ENCODE measurements around the gene RAB11FIP4.

Gene RAB11FIP4

DNA sequence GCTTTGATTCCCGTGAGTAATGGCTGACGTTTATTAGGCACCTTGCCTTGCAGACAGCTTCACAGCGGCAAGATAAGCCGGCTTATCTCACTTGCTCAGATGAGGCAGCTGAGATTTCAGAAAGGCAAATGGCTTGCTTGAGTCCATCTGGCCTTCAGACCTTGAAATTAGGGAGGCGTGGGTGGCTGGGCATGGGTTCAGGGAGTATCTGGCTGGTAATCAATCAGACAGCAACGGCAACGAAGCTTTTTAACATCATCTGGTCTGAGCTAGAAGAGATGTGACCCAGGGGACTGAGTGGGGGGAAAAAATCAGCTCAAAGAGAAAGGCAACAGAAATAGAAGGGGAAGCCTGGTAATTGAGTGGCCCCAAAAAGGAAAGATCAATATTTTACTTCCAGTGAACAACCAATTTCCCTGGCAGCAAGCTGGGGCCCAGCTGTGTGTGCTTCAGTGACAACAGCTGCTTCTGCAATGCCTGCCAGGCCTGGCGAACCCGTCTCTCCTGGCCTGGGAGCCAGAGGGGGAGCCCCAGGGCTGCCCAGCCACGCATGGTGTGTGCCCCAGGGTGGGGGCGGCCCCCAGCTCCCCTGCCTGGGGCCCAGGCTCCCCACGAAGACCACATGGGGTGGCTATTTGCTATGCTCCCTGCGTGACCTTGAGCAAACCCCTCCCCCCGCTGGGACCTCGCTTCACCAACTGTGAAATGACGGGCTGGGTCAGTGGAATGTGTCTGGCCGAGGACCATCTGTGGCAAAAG lies 34.0 kb downstream of the RAB11FIP4 start:
- peaks cover 0 to 4% of the 10 kb centered on the region in 2 donors for H3K4me1 Mint-ChIP-seq
- H3K36me3 Mint-ChIP-seq, result peaks cover 7 to 11% of the 10 kb centered on the region in 2 donors
- H3K4me3 Mint-ChIP-seq, result no peak overlapping the region
- H3K27ac Mint-ChIP-seq, result no peak overlapping the region
- H3K27me3 Mint-ChIP-seq, result peaks cover 25 to 35% of the 10 kb centered on the region in 2 donors
- DNase-seq (no peak), ATAC-seq (replicated peaks) (peak; percentile 36 to 58)
- H3K9me3 Mint-ChIP-seq, result peaks cover 6 to 10% of the 10 kb centered on the region in 2 donors

DNA sequence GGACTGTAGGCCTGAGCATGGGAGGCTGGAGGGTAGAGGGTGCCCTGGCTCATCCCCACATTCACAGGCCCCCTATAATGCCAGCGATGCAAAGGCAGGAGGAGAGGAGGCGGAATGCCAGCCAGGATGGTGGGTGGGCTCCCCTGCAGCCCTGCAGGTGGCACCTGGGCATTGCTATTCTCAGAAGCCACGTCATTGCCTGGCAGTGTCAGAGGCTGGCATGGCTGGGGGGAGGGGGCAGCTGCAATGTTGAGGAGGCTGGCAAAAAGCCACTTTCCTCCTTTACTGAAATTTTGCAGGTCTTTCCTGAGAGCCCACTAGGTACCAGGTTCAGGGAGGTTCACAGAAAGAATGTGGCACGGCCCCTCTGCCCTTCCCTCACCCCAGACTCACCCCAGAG lies 36.2 kb downstream of the RAB11FIP4 start:
- H3K9me3 Mint-ChIP-seq, result peaks cover 2 to 4% of the 10 kb centered on the region in 2 donors
- no peak overlapping the region for H3K27ac Mint-ChIP-seq
- ATAC-seq (replicated peaks) (no peak), DNase-seq (no peak)
- H3K4me3 Mint-ChIP-seq, result no peak overlapping the region
- peaks cover 0 to 4% of the 10 kb centered on the region in 2 donors for H3K4me1 Mint-ChIP-seq
- H3K27me3 Mint-ChIP-seq, result peaks cover 32 to 40% of the 10 kb centered on the region in 2 donors
- peaks cover 5 to 11% of the 10 kb centered on the region in 2 donors for H3K36me3 Mint-ChIP-seq

DNA sequence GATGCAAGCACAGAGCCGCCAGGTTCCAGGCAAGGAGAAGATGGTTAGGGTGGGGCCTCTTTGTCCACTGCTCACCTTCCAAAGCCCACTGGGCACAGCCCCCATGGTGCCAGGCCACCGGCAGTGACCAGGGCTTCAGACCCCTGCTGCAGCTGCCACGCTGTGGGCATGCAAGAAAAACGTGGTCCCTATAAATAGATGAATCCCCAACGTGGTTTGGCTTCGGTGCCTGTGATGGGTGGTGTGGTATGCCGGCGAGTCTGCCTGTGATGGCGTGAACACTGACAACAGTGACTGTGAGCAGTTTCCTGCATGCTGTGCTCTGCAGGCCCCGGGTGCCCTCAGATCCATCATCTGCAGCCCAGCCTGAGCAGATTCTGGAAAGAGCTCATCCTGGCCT lies 36.6 kb downstream of the RAB11FIP4 start:
- ATAC-seq (replicated peaks) (no peak), DNase-seq (no peak)
- H3K9me3 Mint-ChIP-seq, result peaks cover 2 to 4% of the 10 kb centered on the region in 2 donors
- H3K36me3 Mint-ChIP-seq, result peaks cover 2 to 9% of the 10 kb centered on the region in 2 donors
- H3K4me1 Mint-ChIP-seq, result peaks cover 3 to 5% of the 10 kb centered on the region in 2 donors
- H3K27ac Mint-ChIP-seq, result no peak overlapping the region
- no peak overlapping the region for H3K4me3 Mint-ChIP-seq
- H3K27me3 Mint-ChIP-seq, result peaks cover 34 to 40% of the 10 kb centered on the region in 2 donors

DNA sequence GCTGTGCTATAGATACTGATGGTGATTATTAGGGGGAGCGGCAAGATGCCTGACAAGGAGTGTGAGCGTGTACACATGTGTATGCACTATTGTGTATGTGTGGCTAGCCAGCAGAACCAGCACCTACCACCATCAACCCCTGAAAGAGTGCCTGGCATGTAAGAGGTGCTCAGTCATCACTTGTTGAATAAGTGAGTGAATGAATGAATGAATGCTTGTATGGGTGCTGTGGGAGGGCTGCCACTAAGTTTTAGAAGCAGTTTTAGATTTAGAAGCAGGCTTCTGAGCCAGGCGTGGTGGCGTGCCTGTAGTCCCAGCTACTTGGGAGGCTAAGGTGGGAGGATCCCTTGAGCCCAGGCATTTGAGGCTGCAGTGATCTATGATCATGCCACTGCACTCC lies 37.0 kb downstream of the RAB11FIP4 start:
- peaks cover 34 to 39% of the 10 kb centered on the region in 2 donors for H3K27me3 Mint-ChIP-seq
- peaks cover 6% of the 10 kb centered on the region in 2 donors for H3K4me1 Mint-ChIP-seq
- DNase-seq, result no peak
- peaks cover 2 to 4% of the 10 kb centered on the region in 2 donors for H3K9me3 Mint-ChIP-seq
- no peak for ATAC-seq (replicated peaks)
- no peak overlapping the region for H3K4me3 Mint-ChIP-seq
- H3K36me3 Mint-ChIP-seq, result peaks cover 0 to 5% of the 10 kb centered on the region in 2 donors
- H3K27ac Mint-ChIP-seq, result no peak overlapping the region

DNA sequence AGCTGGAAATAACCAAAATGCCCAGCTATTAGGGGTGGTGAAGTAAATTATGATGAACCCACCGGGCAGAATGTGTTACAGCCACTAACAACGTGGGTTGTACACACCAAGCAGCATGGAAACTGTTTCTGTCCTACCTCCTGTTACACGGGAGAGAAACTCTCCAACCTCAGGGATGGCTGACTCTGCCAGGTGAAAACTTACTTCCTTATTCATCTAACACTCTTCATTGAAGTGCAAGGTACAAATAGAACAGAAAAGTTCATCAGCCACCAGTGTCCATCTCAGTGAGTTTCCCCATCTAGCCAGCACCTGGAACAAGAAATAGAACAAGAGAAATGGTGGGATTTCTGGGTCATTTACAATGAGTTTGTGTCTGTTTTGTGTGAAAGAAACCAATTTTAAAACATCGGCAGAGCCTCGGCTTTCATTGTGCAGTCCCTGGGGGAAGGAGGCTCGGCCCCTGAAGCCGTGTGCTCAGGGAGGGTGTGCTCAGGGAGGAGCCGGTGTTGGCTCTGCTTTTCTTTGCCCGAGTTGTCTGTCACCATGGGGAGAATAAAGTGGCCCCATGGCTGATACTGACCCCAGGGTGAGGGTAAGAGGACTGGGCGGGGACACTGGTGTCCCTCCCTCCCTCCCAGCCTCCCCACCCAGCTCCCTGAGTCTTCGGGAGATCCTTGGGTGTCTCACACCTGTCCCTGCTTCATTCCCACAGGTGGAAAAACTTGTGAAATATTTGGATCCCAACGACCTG lies 39.8 kb downstream of the RAB11FIP4 start:
- Mint-ChIP-seq H3K27ac (no peak overlapping the region), H3K4me1 (peaks cover 6% of the 10 kb centered on the region in 2 donors), H3K36me3 (peaks cover 0 to 5% of the 10 kb centered on the region in 2 donors), H3K4me3 (no peak overlapping the region), H3K27me3 (peaks cover 35 to 42% of the 10 kb centered on the region in 2 donors), H3K9me3 (peaks cover 2 to 4% of the 10 kb centered on the region in 2 donors)
- ATAC-seq (replicated peaks) (no peak), DNase-seq (no peak)

DNA sequence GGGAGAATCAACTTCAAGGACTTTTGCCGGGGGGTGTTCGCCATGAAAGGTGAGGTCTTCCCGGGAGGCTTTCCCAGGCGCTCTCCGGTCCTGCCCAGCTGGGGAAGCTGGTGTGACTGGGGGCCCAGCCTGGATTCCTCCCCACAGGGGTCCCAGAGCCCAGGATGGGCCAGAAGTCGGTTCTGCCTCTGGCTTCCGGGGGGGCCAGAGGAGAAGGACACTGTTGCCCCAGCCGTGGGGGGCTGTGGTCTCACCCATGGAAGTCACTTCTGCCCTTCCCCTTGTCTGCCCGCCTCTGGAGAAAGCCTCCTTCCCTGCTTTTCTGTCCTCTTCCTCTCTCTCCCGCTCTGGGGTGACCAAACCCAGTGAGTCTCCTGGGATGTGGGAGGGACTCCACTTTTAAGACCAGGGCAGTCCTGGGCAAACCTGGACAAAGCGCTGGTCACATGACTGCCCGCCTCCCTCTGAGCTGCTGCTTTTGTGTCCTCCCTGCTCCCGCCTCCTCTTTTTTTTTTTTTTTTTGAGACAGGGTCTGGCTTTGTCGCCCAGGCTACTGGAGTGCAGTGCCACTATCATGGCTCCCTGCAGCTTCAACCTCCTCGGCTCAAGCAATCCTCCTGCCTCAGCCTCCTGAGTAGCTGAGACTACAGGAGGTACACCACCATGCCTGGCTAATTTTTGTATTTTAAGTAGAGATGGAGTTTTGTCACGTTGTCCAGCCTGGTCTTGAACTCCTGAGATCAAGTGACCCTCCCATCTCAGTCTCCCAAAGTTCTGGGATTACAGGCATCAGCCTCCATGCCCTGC lies 40.6 kb downstream of the RAB11FIP4 start:
- Mint-ChIP-seq H3K27me3 (peaks cover 35 to 42% of the 10 kb centered on the region in 2 donors), H3K9me3 (peaks cover 2 to 4% of the 10 kb centered on the region in 2 donors), H3K4me1 (peaks cover 6 to 8% of the 10 kb centered on the region in 2 donors), H3K36me3 (peaks cover 0 to 5% of the 10 kb centered on the region in 2 donors), H3K27ac (peak overlapping the region; percentile 69), H3K4me3 (no peak overlapping the region)
- ATAC-seq (replicated peaks) (no peak), DNase-seq (no peak)

DNA sequence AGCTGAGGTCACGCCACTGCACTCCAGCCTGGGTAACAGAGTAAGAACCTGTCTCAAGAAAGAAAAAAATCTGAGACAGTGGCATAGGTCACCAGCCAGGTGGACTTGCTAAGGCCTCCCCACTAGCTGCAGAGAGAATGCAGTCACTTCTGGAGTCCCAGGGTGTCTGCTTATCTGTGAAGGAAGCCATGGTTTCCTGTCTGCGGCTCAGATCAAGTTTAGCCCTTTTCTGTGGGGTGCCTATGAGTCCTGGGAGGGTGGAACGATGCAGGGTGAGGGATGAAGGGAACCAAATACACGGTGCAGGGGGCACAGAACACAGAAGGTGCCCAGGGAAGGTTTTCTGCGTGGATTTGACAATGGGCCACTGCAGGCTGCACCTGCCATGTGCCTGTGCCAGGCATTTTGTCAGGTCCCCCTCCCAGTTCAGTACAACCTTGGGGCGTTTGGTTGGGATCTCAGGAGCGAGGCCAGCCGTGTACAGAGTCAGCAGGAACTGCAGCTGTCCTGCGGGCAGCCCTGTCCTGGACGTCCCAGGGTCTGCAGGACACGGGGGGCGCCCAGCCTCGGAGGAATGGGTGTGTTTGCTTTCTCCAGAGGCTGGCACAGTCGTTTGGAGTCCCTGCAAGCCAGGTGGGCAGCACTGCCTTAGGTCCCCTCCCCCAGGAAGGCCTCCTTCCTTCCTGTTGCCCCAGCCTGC lies 41.8 kb downstream of the RAB11FIP4 start:
- H3K9me3 Mint-ChIP-seq, result peaks cover 2 to 4% of the 10 kb centered on the region in 2 donors
- peak; percentile 51 to 58 for ATAC-seq (replicated peaks)
- no peak overlapping the region for H3K4me3 Mint-ChIP-seq
- H3K4me1 Mint-ChIP-seq, result peaks cover 10 to 13% of the 10 kb centered on the region in 2 donors
- peaks cover 0 to 5% of the 10 kb centered on the region in 2 donors for H3K36me3 Mint-ChIP-seq
- peaks cover 33 to 42% of the 10 kb centered on the region in 2 donors for H3K27me3 Mint-ChIP-seq
- DNase-seq, result no peak
- no peak overlapping the region for H3K27ac Mint-ChIP-seq

DNA sequence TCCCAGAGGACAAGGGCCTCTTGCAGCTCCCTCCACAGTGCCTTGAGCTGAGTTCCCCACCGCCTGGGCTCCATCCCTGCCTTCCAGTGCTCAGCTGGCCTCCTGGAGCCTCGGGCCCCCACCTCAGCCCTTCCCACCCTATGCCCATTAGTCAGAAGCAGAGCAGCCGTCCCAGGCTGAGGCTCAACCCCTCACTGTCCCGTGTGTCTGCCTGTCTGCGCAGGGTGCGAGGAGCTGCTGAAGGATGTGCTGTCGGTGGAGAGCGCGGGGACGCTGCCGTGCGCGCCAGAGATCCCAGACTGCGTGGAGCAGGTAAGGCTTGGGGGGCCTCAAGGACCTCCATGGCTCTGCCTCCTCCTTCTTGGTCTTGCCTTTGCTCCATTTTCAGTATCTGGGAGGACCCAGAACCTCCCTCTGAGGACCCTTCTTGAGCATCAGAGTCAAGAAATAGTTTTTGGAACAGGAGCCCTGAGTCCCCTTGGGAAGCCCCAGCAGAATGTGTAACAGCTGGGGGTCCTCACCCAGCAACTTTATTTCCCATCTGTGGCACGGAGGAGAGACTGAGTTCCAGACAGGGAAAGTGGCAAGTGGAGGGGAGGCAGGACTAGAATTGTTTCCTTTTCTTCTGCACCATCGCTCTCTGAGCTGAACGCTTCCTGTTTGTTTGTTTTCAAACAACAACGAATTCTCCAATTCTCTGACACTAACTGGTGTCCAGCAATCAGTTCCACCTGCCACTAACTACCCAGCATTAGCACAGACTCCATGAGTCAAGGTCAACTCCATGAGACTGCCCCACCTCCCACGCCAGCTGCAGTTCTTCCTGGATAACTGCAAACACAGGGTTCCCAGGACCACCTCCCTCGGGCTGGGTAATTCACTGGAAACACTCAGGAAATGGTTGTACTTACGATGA lies 42.6 kb downstream of the RAB11FIP4 start:
- ATAC-seq (replicated peaks) (no peak), DNase-seq (no peak)
- H3K27me3 Mint-ChIP-seq, result peaks cover 25 to 42% of the 10 kb centered on the region in 2 donors
- peaks cover 9 to 13% of the 10 kb centered on the region in 2 donors for H3K4me1 Mint-ChIP-seq
- peaks cover 0 to 5% of the 10 kb centered on the region in 2 donors for H3K36me3 Mint-ChIP-seq
- no peak overlapping the region for H3K27ac Mint-ChIP-seq
- H3K9me3 Mint-ChIP-seq, result peaks cover 2 to 4% of the 10 kb centered on the region in 2 donors
- H3K4me3 Mint-ChIP-seq, result no peak overlapping the region

DNA sequence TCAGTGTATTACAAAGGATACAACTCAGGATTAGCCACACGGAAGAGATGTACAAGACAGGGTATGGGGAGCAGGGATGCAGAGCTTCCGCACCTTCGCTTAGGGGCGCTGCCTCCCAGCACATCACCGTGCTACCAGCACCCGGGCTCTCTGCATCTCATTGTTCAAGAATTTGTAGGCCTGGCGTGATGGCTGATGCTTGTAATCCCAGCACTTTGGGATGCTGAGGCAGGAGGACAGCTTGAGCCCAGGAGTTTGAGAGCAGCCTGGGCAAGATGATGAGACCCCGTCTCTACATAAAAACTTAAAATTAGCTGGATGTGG lies 43.2 kb downstream of the RAB11FIP4 start:
- Mint-ChIP-seq H3K4me1 (peaks cover 9 to 13% of the 10 kb centered on the region in 2 donors), H3K36me3 (peaks cover 0 to 5% of the 10 kb centered on the region in 2 donors), H3K4me3 (no peak overlapping the region), H3K27ac (no peak overlapping the region), H3K27me3 (peaks cover 25 to 41% of the 10 kb centered on the region in 2 donors), H3K9me3 (peaks cover 2 to 4% of the 10 kb centered on the region in 2 donors)
- DNase-seq (no peak), ATAC-seq (replicated peaks) (no peak)

DNA sequence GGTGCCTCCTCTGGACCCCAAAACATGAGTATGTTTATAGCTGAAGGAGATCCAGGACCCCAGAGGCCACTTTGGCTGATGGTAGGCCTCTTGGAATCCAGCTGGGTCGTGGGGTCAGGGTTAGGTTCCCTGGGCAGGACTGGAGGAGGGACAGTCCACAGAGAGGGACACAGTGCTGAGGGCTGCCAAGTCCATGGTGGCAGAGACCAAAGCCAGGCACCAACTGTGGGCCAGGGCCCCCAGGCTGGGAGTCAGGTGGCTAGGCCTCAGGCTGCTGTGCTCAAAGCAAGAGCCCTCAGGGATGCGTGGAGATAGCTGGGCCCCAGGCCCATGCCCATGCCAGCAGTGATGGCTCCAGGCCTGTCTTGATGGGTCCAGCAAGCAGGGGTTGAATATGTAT lies 44.1 kb downstream of the RAB11FIP4 start:
- no peaks in the 10 kb centered on the region for H3K9me3 Mint-ChIP-seq

DNA sequence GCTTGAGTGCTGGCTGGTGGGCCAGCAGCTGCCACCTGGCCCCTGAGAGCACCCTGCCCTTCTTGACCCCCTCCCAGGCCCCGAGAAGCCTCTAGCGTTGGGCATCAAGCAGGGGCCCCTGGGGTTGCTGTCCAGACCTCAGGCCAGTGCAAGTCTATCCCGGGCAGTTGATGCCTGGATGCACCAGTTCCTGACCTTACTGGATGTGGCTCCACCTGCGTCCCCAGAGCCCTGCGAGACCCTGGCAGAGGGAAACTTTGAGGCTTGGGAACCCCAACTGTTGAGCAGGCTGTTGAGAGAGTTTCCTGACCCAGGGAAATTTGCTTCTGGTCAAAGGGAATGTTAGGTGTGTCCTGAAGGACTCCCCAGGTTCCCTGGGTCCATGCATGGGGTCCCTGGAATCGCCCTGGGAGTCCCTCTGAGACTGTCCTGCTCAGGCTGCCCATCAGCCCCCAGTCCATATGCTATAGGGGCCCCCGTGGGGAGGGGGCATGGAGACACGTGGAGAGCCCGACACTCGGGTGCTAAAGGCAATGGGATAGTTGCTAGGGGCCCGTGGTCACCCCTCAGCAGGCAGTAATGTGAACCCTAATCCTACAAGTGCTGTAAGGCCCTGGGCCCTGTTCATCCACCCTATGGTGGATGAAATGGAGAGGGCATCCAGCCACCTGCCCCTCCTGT lies 46.4 kb downstream of the RAB11FIP4 start:
- no peaks in the 10 kb centered on the region for H3K9me3 Mint-ChIP-seq
- no peaks in the 10 kb centered on the region for H3K36me3 Mint-ChIP-seq
- H3K4me1 Mint-ChIP-seq, result peaks cover 9 to 19% of the 10 kb centered on the region in 2 donors
- no peak for DNase-seq
- ATAC-seq (replicated peaks), result no peak
- H3K27ac Mint-ChIP-seq, result no peak overlapping the region
- peaks cover 8 to 17% of the 10 kb centered on the region in 2 donors for H3K27me3 Mint-ChIP-seq
- H3K4me3 Mint-ChIP-seq, result no peak overlapping the region

More for the DNA sequence above, 44.1 kb downstream of the RAB11FIP4 start:
- no peak overlapping the region for H3K4me3 Mint-ChIP-seq
- ATAC-seq (replicated peaks), result no peak
- DNase-seq, result no peak
- H3K4me1 Mint-ChIP-seq, result peaks cover 9 to 20% of the 10 kb centered on the region in 2 donors
- no peak overlapping the region for H3K27ac Mint-ChIP-seq
- no peaks in the 10 kb centered on the region for H3K36me3 Mint-ChIP-seq
- H3K27me3 Mint-ChIP-seq, result peaks cover 17 to 32% of the 10 kb centered on the region in 2 donors

DNA sequence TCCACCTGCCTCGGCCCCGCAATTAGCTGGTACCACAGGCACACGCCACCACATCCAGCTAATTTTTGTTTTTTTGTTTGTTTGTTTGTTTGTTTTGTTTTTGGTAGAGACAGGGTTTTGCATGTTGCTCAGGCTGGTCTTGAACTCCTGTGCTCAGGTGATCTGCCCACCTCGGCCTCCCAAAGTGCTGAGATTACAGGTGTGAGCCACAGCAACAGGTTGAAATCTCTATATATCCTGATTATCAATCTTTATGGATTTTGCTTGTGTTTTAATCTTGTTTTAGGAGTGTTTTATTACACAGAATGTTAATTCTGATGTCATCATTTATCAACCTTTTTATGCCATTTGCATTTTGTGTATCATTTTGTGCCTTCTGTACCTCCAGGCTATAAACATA lies 48.2 kb downstream of the RAB11FIP4 start:
- ATAC-seq (replicated peaks) (no peak), DNase-seq (no peak)
- Mint-ChIP-seq H3K4me3 (no peak overlapping the region), H3K27ac (no peak overlapping the region), H3K4me1 (peaks cover 4 to 13% of the 10 kb centered on the region in 2 donors), H3K36me3 (no peaks in the 10 kb centered on the region), H3K27me3 (no peaks in the 10 kb centered on the region), H3K9me3 (no peaks in the 10 kb centered on the region)
